ENCODE data around the gene SHKBP1.

GRCh38 chr19:40597329-40597838 is 20.7 kb downstream of the SHKBP1 start:
- TF ChIP-seq, protein P1, sequence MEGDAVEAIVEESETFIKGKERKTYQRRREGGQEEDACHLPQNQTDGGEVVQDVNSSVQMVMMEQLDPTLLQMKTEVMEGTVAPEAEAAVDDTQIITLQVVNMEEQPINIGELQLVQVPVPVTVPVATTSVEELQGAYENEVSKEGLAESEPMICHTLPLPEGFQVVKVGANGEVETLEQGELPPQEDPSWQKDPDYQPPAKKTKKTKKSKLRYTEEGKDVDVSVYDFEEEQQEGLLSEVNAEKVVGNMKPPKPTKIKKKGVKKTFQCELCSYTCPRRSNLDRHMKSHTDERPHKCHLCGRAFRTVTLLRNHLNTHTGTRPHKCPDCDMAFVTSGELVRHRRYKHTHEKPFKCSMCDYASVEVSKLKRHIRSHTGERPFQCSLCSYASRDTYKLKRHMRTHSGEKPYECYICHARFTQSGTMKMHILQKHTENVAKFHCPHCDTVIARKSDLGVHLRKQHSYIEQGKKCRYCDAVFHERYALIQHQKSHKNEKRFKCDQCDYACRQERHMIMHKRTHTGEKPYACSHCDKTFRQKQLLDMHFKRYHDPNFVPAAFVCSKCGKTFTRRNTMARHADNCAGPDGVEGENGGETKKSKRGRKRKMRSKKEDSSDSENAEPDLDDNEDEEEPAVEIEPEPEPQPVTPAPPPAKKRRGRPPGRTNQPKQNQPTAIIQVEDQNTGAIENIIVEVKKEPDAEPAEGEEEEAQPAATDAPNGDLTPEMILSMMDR (IDR thresholded peaks at IDR 0.05; ENCODE audit: low read depth, low read length, poor library complexity, severe bottlenecking): no peak
- TF ChIP-seq EZH2phosphoT487 (IDR thresholded peaks at IDR 0.05; ENCODE audit: borderline replicate concordance, low read length): 0 out of 2 replicates have a peak, but pooled peaks have one; percentile 44

All from DOHH2 (cell line).